Gastroesophageal sphincter (tissue), 3 donors: ENCODE results near the gene LFNG.

ENCODE experiments used
- EP300 ChIP-seq: sonication (generic); formaldehyde crosslinking; IDR thresholded peaks from one replicate; pipeline ENCODE4 v1.6.1; 2017; ENCODE audit warnings: antibody characterized with exemption, mild to moderate bottlenecking
- POLR2A ChIP-seq, 2 donors: fragments of 450-650 bp; IDR thresholded peaks; one replicate each; pipeline ENCODE4 v1.6.1; 2017; ENCODE audit warnings: antibody characterized with exemption in 2 of 2, mild to moderate bottlenecking in 2 of 2, moderate library complexity in 1 of 2
- TF ChIP-seq, protein P1 (sequence below), 4 experiments: fragments of 200-600 bp in 2 of 4; fragments of 450-650 bp in 2 of 4; sonication (generic) in 1 of 4; IDR thresholded peaks; one replicate each; pipeline ENCODE4 v1.5.1; 2017 to 2019; ENCODE audit warnings: antibody characterized with exemption in 4 of 4, mild to moderate bottlenecking in 2 of 4, moderate library complexity in 2 of 4

DNA sequence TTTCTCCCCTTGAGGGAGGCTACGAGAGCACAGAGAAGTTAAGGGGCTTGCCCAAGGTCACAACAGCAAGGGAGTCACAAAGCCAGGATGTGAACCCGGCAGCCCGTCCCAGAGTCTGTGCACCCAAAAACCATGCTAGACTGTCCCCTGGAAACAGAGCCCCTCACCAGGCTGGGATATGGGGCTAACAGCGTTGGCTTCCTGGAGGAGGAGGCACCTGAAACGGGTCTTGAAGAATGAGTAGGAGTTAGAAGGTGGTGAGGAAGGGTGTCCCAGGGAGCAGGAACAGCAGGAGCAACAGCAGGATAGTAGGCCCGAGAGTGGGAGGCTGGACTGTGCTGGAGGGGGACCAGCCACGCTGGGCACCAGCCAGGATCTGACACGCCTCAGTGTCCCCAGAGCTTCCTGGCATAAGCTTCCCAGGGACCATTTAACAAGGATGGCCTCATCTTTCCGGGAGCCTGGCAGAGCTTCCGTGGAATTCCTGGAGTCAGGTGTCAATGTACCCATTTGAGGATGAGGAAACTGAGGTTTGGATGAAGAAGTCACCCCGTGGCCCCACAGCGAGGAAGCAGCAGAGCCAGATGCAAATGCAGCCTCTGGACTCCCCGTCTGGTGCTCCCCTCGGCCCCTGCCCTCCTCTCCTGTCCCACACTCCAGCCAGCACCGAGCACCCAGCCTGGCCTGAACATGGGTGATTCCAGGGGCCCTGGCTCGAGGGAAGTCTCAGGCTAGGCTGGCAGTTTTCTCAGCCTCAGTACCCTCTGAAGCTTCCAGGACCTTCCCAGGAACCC is 40.1 kb upstream of the LFNG start:
- TF ChIP-seq, protein P1, sequence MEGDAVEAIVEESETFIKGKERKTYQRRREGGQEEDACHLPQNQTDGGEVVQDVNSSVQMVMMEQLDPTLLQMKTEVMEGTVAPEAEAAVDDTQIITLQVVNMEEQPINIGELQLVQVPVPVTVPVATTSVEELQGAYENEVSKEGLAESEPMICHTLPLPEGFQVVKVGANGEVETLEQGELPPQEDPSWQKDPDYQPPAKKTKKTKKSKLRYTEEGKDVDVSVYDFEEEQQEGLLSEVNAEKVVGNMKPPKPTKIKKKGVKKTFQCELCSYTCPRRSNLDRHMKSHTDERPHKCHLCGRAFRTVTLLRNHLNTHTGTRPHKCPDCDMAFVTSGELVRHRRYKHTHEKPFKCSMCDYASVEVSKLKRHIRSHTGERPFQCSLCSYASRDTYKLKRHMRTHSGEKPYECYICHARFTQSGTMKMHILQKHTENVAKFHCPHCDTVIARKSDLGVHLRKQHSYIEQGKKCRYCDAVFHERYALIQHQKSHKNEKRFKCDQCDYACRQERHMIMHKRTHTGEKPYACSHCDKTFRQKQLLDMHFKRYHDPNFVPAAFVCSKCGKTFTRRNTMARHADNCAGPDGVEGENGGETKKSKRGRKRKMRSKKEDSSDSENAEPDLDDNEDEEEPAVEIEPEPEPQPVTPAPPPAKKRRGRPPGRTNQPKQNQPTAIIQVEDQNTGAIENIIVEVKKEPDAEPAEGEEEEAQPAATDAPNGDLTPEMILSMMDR (IDR thresholded peaks at IDR 0.05): no peak
- TF ChIP-seq POLR2A (IDR thresholded peaks at IDR 0.05): no peak
- TF ChIP-seq EP300: no peak
